H1 (cell line): ENCODE measurements around the gene SSUH2. TPM values are rescaled to one million over a fixed set of nuclear protein-coding genes. Genes with fewer than 3 reads are reported as not detected.

Experiments used
- CHD7 ChIP-seq: fragments of 300-600 bp; sonication (generic); IDR thresholded peaks from 2 replicates; pipeline ENCODE4 v1.7.1; 2012; ENCODE audit warnings: low read length, moderate library complexity, mild to moderate bottlenecking, inconsistent platforms; ENCODE audit not compliant: insufficient replicate concordance
- CTCF ChIP-seq, 3 experiments: IDR thresholded peaks; 1 replicate in 2 of 3; 2 replicates in 1 of 3; pipeline versions ENCODE4 v1.5.1 to v1.6.1; 2011; ENCODE audit warnings: low read length in 3 of 3, mild to moderate bottlenecking in 3 of 3, inconsistent platforms in 2 of 3, low read depth in 1 of 3, moderate library complexity in 1 of 3; ENCODE audit not compliant: insufficient read depth in 1 of 3; ENCODE audit errors: control extremely low read depth in 1 of 3
- GABPA ChIP-seq: IDR thresholded peaks from 2 replicates; pipeline ENCODE4 v1.6.1; 2011; ENCODE audit warnings: mild to moderate bottlenecking, low read length, moderate library complexity, borderline replicate concordance; ENCODE audit not compliant: insufficient read depth
- HDAC6 ChIP-seq: IDR thresholded peaks from one replicate; pipeline ENCODE4 v1.7.1; 2012; ENCODE audit warnings: low read depth, mild to moderate bottlenecking, inconsistent platforms, low read length, moderate library complexity
- MAFK ChIP-seq: IDR thresholded peaks from 2 replicates; pipeline ENCODE4 v1.6.1; 2012; ENCODE audit warnings: low read depth, mild to moderate bottlenecking, improper control_type of control experiment, low read length
- POLR2AphosphoS5 ChIP-seq: IDR thresholded peaks from 2 replicates; pipeline ENCODE4 v1.6.1; 2011; ENCODE audit warnings: low read depth, low read length
- RAD21 ChIP-seq, 2 experiments: IDR thresholded peaks in 1 of 2; conservative IDR thresholded peaks in 1 of 2; 2 replicates each; pipeline ENCODE4 v1.6.1; 2011; ENCODE audit warnings: low read depth in 2 of 2, low read length in 2 of 2, improper control_type of control experiment in 1 of 2, inconsistent platforms in 1 of 2, mild to moderate bottlenecking in 1 of 2, moderate library complexity in 1 of 2
- RFX5 ChIP-seq: IDR thresholded peaks from 2 replicates; pipeline ENCODE4 v1.6.1; 2011; ENCODE audit warnings: low read depth, low read length, improper control_type of control experiment, borderline replicate concordance
- SP4 ChIP-seq: IDR thresholded peaks from 2 replicates; pipeline ENCODE4 v1.6.1; 2012; ENCODE audit warnings: low read length, inconsistent platforms
- polyA plus RNA-seq, 7 experiments: library from polyadenylated mRNA; depleted of rRNA in 3 of 7; stranded (reverse) in 5 of 7; unstranded in 2 of 7; fragments of >200 nt in 5 of 7; fragments of 200-250 nt in 2 of 7; gene quantifications; 1 replicate in 5 of 7; 2 replicates in 1 of 7; 4 replicates in 1 of 7; pipeline versions ENCODE4 v1.2.1 to v1.2.3, GENCODE V29; 2011 to 2013; ENCODE audit warnings: missing spikeins in 2 of 7, mixed read lengths in 2 of 7
- total RNA-seq: library from RNA; stranded (reverse); fragmentation: NEBNext Ultra II Directional; extraction: Animal tissue kit (Norgen Biotek cat#: 25700); gene quantifications from 2 replicates; pipeline ENCODE4 v1.2.1, GENCODE V29; 2021

SSUH2 gene
- total and polyA plus RNA-seq, 2 of the 8 experiments (the other 6 are each of a cell fraction or from before 2014, with no cell fraction given): 0.62 to 0.69 TPM

GRCh38 chr3:8599146-8599545 is 45.5 kb downstream of the SSUH2 start (continued):
- TF ChIP-seq CHD7: no peak
- no peak for TF ChIP-seq CTCF (IDR thresholded peaks at IDR 0.05; ENCODE audit: control extremely low read depth in 1 of 3, insufficient read depth in 1 of 3, low read depth in 1 of 3, low read length in 3 of 3)
- no peak for TF ChIP-seq HDAC6
- TF ChIP-seq POLR2AphosphoS5: no peak
- TF ChIP-seq RAD21 (IDR thresholded peaks at IDR 0.05 in 1 of 2, conservative IDR thresholded peaks at IDR 0.05 in 1 of 2; ENCODE audit: low read depth in 2 of 2, low read length in 2 of 2): no peak
- TF ChIP-seq GABPA: no peak
- TF ChIP-seq MAFK: no peak
- TF ChIP-seq SP4: no peak
- TF ChIP-seq RFX5: no peak
